Measurements from ENCODE around the gene EDC3.

Gene EDC3

GRCh38 chr15:74723187-74723586, 27.4 kb upstream of the EDC3 start:
- H3K4me3 ChIP-seq (replicated peaks; ENCODE audit: low read depth, low read length): no peak overlapping the region
- TF ChIP-seq CTCF (IDR thresholded peaks at IDR 0.05; ENCODE audit: low read length, missing control alignments): no peak
- DNase-seq (ENCODE audit: low read depth): no peak

GRCh38 chr15:74722591-74722990, 26.8 kb upstream of the EDC3 start:
- DNase-seq (ENCODE audit: low read depth): no peak
- no peak overlapping the region for H3K4me3 ChIP-seq (replicated peaks; ENCODE audit: low read depth, low read length)
- no peak for TF ChIP-seq CTCF (IDR thresholded peaks at IDR 0.05; ENCODE audit: low read length, missing control alignments)

GRCh38 chr15:74716651-74717050, 20.8 kb upstream of the EDC3 start:
- no peak for TF ChIP-seq CTCF (IDR thresholded peaks at IDR 0.05; ENCODE audit: low read length, missing control alignments)
- DNase-seq (ENCODE audit: low read depth): peak; percentile 10

GRCh38 chr15:74712311-74712710, 16.5 kb upstream of the EDC3 start:
- no peak for DNase-seq (ENCODE audit: low read depth)
- TF ChIP-seq CTCF (IDR thresholded peaks at IDR 0.05; ENCODE audit: low read length, missing control alignments): no peak
- no peak overlapping the region for H3K4me3 ChIP-seq (replicated peaks; ENCODE audit: low read depth, low read length)

More at GRCh38 chr15:74716651-74717050, 20.8 kb upstream of the EDC3 start:
- no peak overlapping the region for H3K4me3 ChIP-seq (replicated peaks; ENCODE audit: low read depth, low read length)

- no peak for TF ChIP-seq CTCF (IDR thresholded peaks at IDR 0.05; ENCODE audit: low read length, missing control alignments)
- no peak overlapping the region for H3K4me3 ChIP-seq (replicated peaks; ENCODE audit: low read depth, low read length)
- no peak for DNase-seq (ENCODE audit: low read depth)
Observed at GRCh38 chr15:74710319-74711094, 14.7 kb upstream of the EDC3 start.

- no peak for DNase-seq (ENCODE audit: low read depth)
- H3K4me3 ChIP-seq (replicated peaks; ENCODE audit: low read depth, low read length): no peak overlapping the region
- no peak for TF ChIP-seq CTCF (IDR thresholded peaks at IDR 0.05; ENCODE audit: low read length, missing control alignments)
Observed at GRCh38 chr15:74709892-74710291, 14.1 kb upstream of the EDC3 start.

- TF ChIP-seq CTCF (IDR thresholded peaks at IDR 0.05; ENCODE audit: low read length, missing control alignments): no peak
- no peak overlapping the region for H3K4me3 ChIP-seq (replicated peaks; ENCODE audit: low read depth, low read length)
Observed at GRCh38 chr15:74709011-74709410, 13.2 kb upstream of the EDC3 start.

More at GRCh38 chr15:74709011-74709410, 13.2 kb upstream of the EDC3 start:
- DNase-seq (ENCODE audit: low read depth): peak; percentile 29

Data from fibroblast of pulmonary artery (primary cell).